ENCODE data around the gene GAL3ST2.
"Not testable (repeated sequence)": the region's sequence is repeated elsewhere in the genome, so short reads cannot be mapped to it uniquely, and the experiment has no call there.

The GAL3ST2 gene

DNA sequence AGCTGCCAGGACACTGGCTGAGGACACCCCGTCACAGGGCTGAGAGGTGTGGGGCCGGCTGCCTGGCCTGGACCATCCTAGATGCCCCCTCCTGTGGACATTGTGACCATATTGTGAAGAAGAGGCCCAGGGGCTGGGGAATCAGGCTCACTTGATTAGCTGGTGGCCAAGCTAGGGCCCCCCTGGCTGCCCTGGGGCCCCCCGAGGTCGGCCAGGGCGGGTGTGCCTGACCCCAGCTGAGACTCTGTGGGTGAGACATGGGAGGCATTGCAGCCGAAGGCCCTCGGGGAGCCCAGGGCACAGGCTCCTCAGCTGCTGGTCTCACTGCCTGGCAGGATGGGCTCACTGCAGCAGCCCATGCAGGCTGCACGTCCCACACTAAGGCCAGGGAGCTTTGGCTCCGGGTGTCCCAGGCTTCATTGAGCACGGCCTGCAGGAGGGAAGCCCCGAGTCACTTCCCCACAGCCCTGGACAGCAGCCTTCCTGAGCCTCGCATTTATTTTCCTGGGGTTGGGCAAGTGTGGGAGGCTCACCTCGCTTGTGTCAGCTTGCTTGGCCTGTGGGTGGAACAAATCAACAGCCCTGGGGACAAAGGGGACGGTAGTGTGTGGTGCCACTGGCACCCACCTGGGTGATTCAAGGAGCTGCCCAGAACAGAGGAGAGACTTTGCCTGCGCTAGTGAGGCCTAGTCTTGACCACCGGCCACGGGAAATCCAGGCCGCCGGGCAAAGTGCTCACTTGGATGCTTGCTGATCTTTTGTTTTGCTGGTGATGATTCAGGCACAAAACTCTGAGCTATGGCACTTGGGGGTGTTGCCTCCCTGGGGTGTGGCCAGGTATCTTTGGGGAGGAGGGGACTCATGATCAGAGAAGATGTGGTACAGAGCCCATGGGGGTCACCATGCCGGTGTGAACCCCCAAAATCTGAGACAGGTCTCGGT is 1.3 kb downstream of the GAL3ST2 start:
- H3K4me3 ChIP-seq (replicated peaks; ENCODE audit: low read depth, low read length) = no peak overlapping the region
- no peak for DNase-seq (ENCODE audit: extremely low read depth, low read depth)
- TF ChIP-seq, protein P1, sequence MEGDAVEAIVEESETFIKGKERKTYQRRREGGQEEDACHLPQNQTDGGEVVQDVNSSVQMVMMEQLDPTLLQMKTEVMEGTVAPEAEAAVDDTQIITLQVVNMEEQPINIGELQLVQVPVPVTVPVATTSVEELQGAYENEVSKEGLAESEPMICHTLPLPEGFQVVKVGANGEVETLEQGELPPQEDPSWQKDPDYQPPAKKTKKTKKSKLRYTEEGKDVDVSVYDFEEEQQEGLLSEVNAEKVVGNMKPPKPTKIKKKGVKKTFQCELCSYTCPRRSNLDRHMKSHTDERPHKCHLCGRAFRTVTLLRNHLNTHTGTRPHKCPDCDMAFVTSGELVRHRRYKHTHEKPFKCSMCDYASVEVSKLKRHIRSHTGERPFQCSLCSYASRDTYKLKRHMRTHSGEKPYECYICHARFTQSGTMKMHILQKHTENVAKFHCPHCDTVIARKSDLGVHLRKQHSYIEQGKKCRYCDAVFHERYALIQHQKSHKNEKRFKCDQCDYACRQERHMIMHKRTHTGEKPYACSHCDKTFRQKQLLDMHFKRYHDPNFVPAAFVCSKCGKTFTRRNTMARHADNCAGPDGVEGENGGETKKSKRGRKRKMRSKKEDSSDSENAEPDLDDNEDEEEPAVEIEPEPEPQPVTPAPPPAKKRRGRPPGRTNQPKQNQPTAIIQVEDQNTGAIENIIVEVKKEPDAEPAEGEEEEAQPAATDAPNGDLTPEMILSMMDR (IDR thresholded peaks at IDR 0.05; ENCODE audit: low read depth, low read length, missing control alignments) = no peak

GRCh38 chr2:241780939-241781569 is 4.4 kb downstream of the GAL3ST2 start:
- no peak overlapping the region for H3K4me3 ChIP-seq (replicated peaks; ENCODE audit: low read depth, low read length)

DNA sequence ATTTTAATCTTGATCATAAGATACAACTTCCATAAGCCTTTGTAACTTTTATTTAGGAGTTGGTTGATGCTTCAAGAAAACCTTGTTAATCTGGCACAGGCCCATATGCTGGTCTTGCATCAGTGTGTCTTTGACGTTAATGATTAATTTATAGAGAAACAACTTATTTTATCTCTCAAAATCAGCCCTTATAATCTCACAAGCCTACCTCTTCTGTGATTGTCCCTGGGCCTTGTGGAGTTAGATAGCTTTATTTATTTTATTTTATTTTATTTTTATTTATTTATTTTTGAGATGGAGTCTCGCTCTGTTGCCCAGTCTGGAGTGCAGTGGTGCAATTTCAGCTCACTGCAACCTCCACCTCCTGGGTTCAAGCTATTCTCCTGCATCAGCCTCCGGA is 5.4 kb downstream of the GAL3ST2 start:
- H3K4me3 ChIP-seq (replicated peaks; ENCODE audit: low read depth, low read length); DNase-seq (ENCODE audit: extremely low read depth, low read depth): not testable (repeated sequence)

More at GRCh38 chr2:241780939-241781569, 4.4 kb downstream of the GAL3ST2 start:
- TF ChIP-seq, protein P1 (IDR thresholded peaks at IDR 0.05; ENCODE audit: low read depth, low read length, missing control alignments) = no peak
- DNase-seq (ENCODE audit: extremely low read depth, low read depth) = no peak

GRCh38 chr2:241788135-241788534 is 11.5 kb downstream of the GAL3ST2 start:
- TF ChIP-seq, protein P1 (IDR thresholded peaks at IDR 0.05; ENCODE audit: low read depth, low read length, missing control alignments) = no peak
- DNase-seq (ENCODE audit: extremely low read depth, low read depth) = no peak
- H3K4me3 ChIP-seq (replicated peaks; ENCODE audit: low read depth, low read length) = no peak overlapping the region

DNA sequence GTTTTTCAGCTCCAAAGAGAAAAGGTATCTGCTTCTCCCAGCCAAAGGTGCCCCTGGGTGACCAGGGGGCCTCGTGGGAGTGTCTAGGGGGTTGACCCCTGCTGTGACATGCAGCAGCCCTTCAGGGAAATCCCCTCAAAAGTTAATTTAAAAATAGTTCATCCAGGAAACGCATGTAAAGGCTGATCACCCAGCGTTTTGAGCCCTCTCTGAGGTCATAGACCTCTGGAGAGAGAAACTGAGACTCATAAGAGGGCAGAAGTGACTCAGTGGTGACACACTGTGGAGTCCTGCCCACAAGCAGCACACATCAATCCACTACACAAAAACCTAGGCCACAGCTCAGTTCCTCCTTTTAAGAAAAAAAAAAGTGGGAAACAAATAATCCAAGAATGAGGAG is 11.9 kb downstream of the GAL3ST2 start:
- TF ChIP-seq, protein P1 (IDR thresholded peaks at IDR 0.05; ENCODE audit: low read depth, low read length, missing control alignments) = no peak
- H3K4me3 ChIP-seq (replicated peaks; ENCODE audit: low read depth, low read length) = no peak overlapping the region
- DNase-seq (ENCODE audit: extremely low read depth, low read depth) = no peak

DNA sequence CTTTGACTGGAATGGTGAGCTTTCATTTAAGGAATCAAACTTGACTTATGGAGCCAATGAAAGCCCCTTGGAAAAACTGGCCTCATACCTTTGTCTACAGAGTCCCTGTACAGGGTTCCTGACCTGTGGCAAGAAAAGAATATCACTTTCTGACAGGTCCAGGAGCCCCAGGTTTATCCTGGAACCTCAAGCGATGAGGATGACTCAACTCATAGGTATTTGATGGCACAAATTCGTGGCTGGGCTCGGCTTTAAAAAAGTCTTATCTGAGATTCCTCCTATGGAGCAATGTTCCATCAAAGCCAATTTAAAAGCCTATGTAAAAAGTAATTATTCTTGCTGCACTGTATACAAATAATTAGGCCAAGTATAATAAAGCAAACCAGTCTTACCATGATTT is 14.8 kb downstream of the GAL3ST2 start:
- DNase-seq (ENCODE audit: extremely low read depth, low read depth); H3K4me3 ChIP-seq (replicated peaks; ENCODE audit: low read depth, low read length): not testable (repeated sequence)

DNA sequence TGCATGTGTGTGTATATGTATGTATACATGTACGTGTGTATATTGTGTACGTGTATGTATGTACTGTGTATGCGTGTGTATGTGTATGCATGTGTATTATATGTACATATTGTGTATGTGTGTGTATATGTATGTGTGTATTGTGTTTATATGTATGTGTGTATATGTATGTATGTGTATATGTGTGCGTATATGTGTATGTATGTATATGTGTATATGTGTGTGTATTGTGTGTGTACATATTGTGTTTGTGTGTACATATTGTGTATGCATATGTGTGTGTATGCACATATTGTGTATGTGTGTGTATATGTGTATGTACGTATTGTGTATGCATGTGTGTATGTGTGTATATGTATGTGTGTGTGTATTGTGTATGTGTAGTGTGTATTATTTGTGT is 16.8 kb downstream of the GAL3ST2 start:
- no peak for DNase-seq (ENCODE audit: extremely low read depth, low read depth)
- H3K4me3 ChIP-seq (replicated peaks; ENCODE audit: low read depth, low read length) = no peak overlapping the region
- TF ChIP-seq, protein P1 (IDR thresholded peaks at IDR 0.05; ENCODE audit: low read depth, low read length, missing control alignments) = no peak
